H1 (cell line): ENCODE data around the gene COX7A2. TPM values are rescaled to one million over a fixed set of nuclear protein-coding genes. Genes with fewer than 3 reads are reported as not detected.

ENCODE experiments used
- ASH2L ChIP-seq: fragments of 200-600, 300-600 bp; sonication (generic); IDR thresholded peaks from one replicate; pipeline ENCODE4 v1.7.1; 2017; ENCODE audit warnings: low read length
- BRCA1 ChIP-seq: IDR thresholded peaks from 2 replicates; pipeline ENCODE4 v1.6.1; 2012; ENCODE audit warnings: low read depth, low read length, improper control_type of control experiment
- CBX5 ChIP-seq: fragments of 300-800, 300-1000 bp; sonication (generic); IDR thresholded peaks from 2 replicates; pipeline ENCODE4 v1.7.1; 2016; ENCODE audit warnings: antibody characterized with exemption, low read length, low read depth
- CREB1 ChIP-seq: IDR thresholded peaks from 2 replicates; pipeline ENCODE4 v1.6.1; 2012; ENCODE audit warnings: inconsistent platforms
- CTBP2 ChIP-seq: IDR thresholded peaks from 2 replicates; pipeline ENCODE4 v1.7.0; 2011; ENCODE audit warnings: borderline replicate concordance, mild to moderate bottlenecking, moderate library complexity, mixed read lengths, low read length; ENCODE audit not compliant: insufficient read depth, insufficient read length
- EZH2 ChIP-seq: fragments of 200-600 bp; sonication (generic); IDR thresholded peaks from 2 replicates; pipeline ENCODE4 v1.7.1; 2012; ENCODE audit warnings: low read depth, mild to moderate bottlenecking, moderate library complexity, low read length, inconsistent platforms; ENCODE audit not compliant: severe bottlenecking
- GTF2F1 ChIP-seq: IDR thresholded peaks from 2 replicates; pipeline ENCODE4 v1.6.1; 2012; ENCODE audit warnings: low read depth, low read length, improper control_type of control experiment, borderline replicate concordance
- HDAC6 ChIP-seq: IDR thresholded peaks from one replicate; pipeline ENCODE4 v1.7.1; 2012; ENCODE audit warnings: low read depth, mild to moderate bottlenecking, inconsistent platforms, low read length, moderate library complexity
- KDM1A ChIP-seq: fragments of 200-600, 300-600 bp; sonication (generic); IDR thresholded peaks from 2 replicates; pipeline ENCODE4 v1.7.1; 2016; ENCODE audit warnings: mild to moderate bottlenecking, low read length, borderline replicate concordance
- NRF1 ChIP-seq: IDR thresholded peaks from 2 replicates; pipeline ENCODE4 v1.6.1; 2011; ENCODE audit warnings: mild to moderate bottlenecking, low read depth, low read length, improper control_type of control experiment
- SIN3A ChIP-seq, 2 experiments: IDR thresholded peaks in 1 of 2; conservative IDR thresholded peaks in 1 of 2; 2 replicates each; pipeline ENCODE4 v1.6.1; 2011 to 2012; ENCODE audit warnings: low read length in 2 of 2, improper control_type of control experiment in 1 of 2, low read depth in 1 of 2, mild to moderate bottlenecking in 1 of 2
- SIRT6 ChIP-seq: IDR thresholded peaks from one replicate; pipeline ENCODE4 v1.7.1; 2012; ENCODE audit warnings: low read length, inconsistent platforms
- SP1 ChIP-seq: IDR thresholded peaks from 2 replicates; pipeline ENCODE4 v1.6.1; 2011; ENCODE audit warnings: low read depth, low read length
- TAF7 ChIP-seq: optimal IDR thresholded peaks from 2 replicates; pipeline ENCODE3; 2011; ENCODE audit warnings: low read depth, mild to moderate bottlenecking, inconsistent platforms, low read length, moderate library complexity, borderline replicate concordance
- TCF12 ChIP-seq: IDR thresholded peaks from 2 replicates; pipeline ENCODE4 v1.6.1; 2011; ENCODE audit warnings: low read depth, mild to moderate bottlenecking, low read length
- polyA plus RNA-seq, 7 experiments: library from polyadenylated mRNA; depleted of rRNA in 3 of 7; stranded (reverse) in 5 of 7; unstranded in 2 of 7; fragments of >200 nt in 5 of 7; fragments of 200-250 nt in 2 of 7; gene quantifications; 1 replicate in 5 of 7; 2 replicates in 1 of 7; 4 replicates in 1 of 7; pipeline versions ENCODE4 v1.2.1 to v1.2.3, GENCODE V29; 2011 to 2013; ENCODE audit warnings: missing spikeins in 2 of 7, mixed read lengths in 2 of 7
- total RNA-seq: library from RNA; stranded (reverse); fragmentation: NEBNext Ultra II Directional; extraction: Animal tissue kit (Norgen Biotek cat#: 25700); gene quantifications from 2 replicates; pipeline ENCODE4 v1.2.1, GENCODE V29; 2021
- TF ChIP-seq, protein P1 (sequence below): IDR thresholded peaks from 2 replicates; pipeline ENCODE4 v1.6.1; 2012; ENCODE audit warnings: inconsistent platforms
- TF ChIP-seq, protein P2 (sequence below): IDR thresholded peaks from 2 replicates; pipeline ENCODE4 v1.6.1; 2012; ENCODE audit warnings: inconsistent platforms
- TF ChIP-seq, protein P3 (sequence below): IDR thresholded peaks from 2 replicates; pipeline ENCODE4 v1.6.1; 2011; ENCODE audit warnings: low read depth, mild to moderate bottlenecking, low read length; ENCODE audit not compliant: insufficient read depth

COX7A2 gene
- total and polyA plus RNA-seq, 2 of the 8 experiments (the other 6 are each of a cell fraction or from before 2014, with no cell fraction given): 262 to 468 TPM

DNA sequence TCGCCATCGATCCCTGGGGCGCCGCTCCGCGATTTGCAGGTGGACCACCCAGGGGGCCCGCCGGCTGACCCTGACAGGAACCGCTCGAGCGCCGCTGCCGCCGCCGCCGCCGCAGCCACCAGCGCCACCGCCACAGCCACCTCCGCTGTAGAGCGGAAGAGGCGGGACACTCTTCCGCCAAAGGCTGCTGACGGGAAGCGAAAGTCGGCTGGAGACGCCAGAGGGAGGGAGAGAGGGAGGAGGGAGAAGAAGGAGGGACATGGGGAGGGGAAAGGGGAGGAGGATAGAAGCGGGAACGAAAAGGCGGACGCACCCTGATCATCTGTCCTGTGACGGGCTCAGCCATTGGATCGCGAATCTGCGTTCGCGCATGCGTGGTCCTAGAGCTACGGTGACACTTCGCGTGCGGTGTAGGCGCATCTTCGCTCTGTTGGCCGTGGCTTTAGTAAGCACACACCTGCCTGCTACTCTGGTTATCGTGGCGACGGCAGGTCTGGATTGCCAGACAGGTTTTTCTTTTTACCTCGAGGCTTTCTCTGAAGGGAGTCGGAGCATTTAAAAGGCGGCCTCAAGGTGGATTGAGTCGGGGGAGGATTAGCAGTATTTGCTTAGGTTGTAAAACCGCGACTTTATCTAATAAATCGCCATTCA is 41.2 kb upstream of the COX7A2 start, which contains the start of gene TMEM30A (continued):
- TF ChIP-seq NRF1 (peak; percentile 30; the same call in 1 of the 2 replicates), SIRT6 (no peak), EZH2 (no peak), TCF12 (no peak), SIN3A (conservative IDR thresholded peaks at IDR 0.05 in 1 of 2, IDR thresholded peaks at IDR 0.05 in 1 of 2; ENCODE audit: low read depth in 1 of 2, low read length in 2 of 2) (peak; percentile 51 to 64; a peak in 2 of 4 replicates), CREB1 (peak; percentile 78), CTBP2 (no peak), BRCA1 (no peak), CBX5 (no peak), TAF7 (no peak), ASH2L (peak; percentile 99), GTF2F1 (no peak), HDAC6 (no peak), SP1 (peak; percentile 48; the same call in 1 of the 2 replicates), KDM1A (no peak)
- TF ChIP-seq, protein P1, sequence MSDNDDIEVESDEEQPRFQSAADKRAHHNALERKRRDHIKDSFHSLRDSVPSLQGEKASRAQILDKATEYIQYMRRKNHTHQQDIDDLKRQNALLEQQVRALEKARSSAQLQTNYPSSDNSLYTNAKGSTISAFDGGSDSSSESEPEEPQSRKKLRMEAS: peak; percentile 88
- TF ChIP-seq, protein P2, sequence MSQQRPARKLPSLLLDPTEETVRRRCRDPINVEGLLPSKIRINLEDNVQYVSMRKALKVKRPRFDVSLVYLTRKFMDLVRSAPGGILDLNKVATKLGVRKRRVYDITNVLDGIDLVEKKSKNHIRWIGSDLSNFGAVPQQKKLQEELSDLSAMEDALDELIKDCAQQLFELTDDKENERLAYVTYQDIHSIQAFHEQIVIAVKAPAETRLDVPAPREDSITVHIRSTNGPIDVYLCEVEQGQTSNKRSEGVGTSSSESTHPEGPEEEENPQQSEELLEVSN: peak; percentile 76
- TF ChIP-seq, protein P3, sequence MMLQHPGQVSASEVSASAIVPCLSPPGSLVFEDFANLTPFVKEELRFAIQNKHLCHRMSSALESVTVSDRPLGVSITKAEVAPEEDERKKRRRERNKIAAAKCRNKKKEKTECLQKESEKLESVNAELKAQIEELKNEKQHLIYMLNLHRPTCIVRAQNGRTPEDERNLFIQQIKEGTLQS: no peak
